HepG2 (cell line): Measurements from ENCODE around the gene TMCC2. TPM values are rescaled to one million over a fixed set of nuclear protein-coding genes. Genes with fewer than 3 reads are reported as not detected.

Source experiments
- ATAC-seq: fragments of 200-7000 bp; cut with Tn5 transposase; 3 replicates; pipeline ENCODE4 v1.9.1; 2020; ENCODE audit warnings: mild to moderate bottlenecking, moderate library complexity
- BruUV-seq: library from RNA; stranded (reverse); fragments of 400-500 nt; replicated peaks from 2 replicates; lab custom pipeline; 2021; lab: Mats Ljungman, UMichigan
- CTCF ChIA-PET: fragments of 300-600 bp; formaldehyde crosslinking; extraction: SDS; loops from one replicate; lab custom pipeline; 2021; ENCODE audit warnings: low total read pairs, inconsistent platforms, low intra/inter-chr PET ratio; lab: Yijun Ruan, JAX
- POLR2A ChIA-PET: fragments of 350-600 bp; sonication (Branson Sonifier 250); formaldehyde crosslinking; loops from one replicate; lab custom pipeline; 2020; ENCODE audit warnings: antibody characterized with exemption, inconsistent platforms; lab: Yijun Ruan, JAX
- DNase-seq: peaks from one replicate; pipeline ENCODE4 v3.0.0-alpha.2; 2015; ENCODE audit warnings: low spot score
- FAIRE-seq: peaks from 3 replicates; lab custom pipeline; 2011; peaks lifted over from hg19 to GRCh38; lab: Jason Lieb, UNC
- H2AFZ ChIP-seq: one replicate; pipeline ENCODE4 v1.6.1; 2011; ENCODE audit warnings: low read length, inconsistent platforms
- H3K27ac ChIP-seq: fragments of 300-600 bp; 3 replicates; pipeline ENCODE4 v1.8.0; 2011; ENCODE audit warnings: mixed run types, mild to moderate bottlenecking, mixed read lengths, low read length, inconsistent platforms; ENCODE audit not compliant: insufficient read depth; ENCODE audit errors: extremely low read length
- H3K27me3 ChIP-seq, 2 experiments: fragments of 200-600 bp in 1 of 2; 2 replicates in 1 of 2; 3 replicates in 1 of 2; pipeline versions ENCODE4 v1.6.0 to v1.8.0; 2011; ENCODE audit warnings: low read length in 2 of 2, mild to moderate bottlenecking in 2 of 2, moderate library complexity in 2 of 2, inconsistent platforms in 1 of 2; ENCODE audit not compliant: insufficient read depth in 2 of 2, control insufficient read depth in 1 of 2
- H3K36me3 ChIP-seq, 2 experiments: fragments of 200-600 bp in 1 of 2; replicated peaks in 1 of 2; 2 replicates in 1 of 2; 3 replicates in 1 of 2; pipeline versions ENCODE4 v1.5.1 to v1.8.0; 2011; ENCODE audit warnings: low read length in 2 of 2, inconsistent platforms in 1 of 2; ENCODE audit not compliant: insufficient read depth in 2 of 2, control insufficient read depth in 1 of 2
- H3K4me1 ChIP-seq: 2 replicates; pipeline ENCODE4 v1.5.1; 2012; ENCODE audit warnings: low read length, inconsistent platforms; ENCODE audit not compliant: insufficient read depth
- H3K4me2 ChIP-seq: 2 replicates; pipeline ENCODE4 v1.6.0; 2011; ENCODE audit warnings: low read depth, low read length, inconsistent platforms
- H3K4me3 ChIP-seq, 3 experiments: fragments of 200-600 bp in 1 of 3; sonication (generic), shearing (Covaris generic) in 1 of 3; replicated peaks in 1 of 3; 2 replicates each; pipeline ENCODE4 v1.5.1; 2011 to 2016; ENCODE audit warnings: low read length in 3 of 3, inconsistent platforms in 2 of 3, low read depth in 2 of 3, mild to moderate bottlenecking in 2 of 3, control low read depth in 1 of 3, mixed read lengths in 1 of 3; ENCODE audit not compliant: insufficient read depth in 1 of 3
- H3K79me2 ChIP-seq: one replicate; pipeline ENCODE4 v1.6.1; 2011; ENCODE audit warnings: low read length, inconsistent platforms; ENCODE audit not compliant: insufficient read depth
- H3K9ac ChIP-seq: 2 replicates; pipeline ENCODE4 v1.6.0; 2011; ENCODE audit warnings: mild to moderate bottlenecking, low read depth, low read length, inconsistent platforms; ENCODE audit not compliant: insufficient read depth
- H3K9me3 ChIP-seq: 2 replicates; pipeline ENCODE4 v1.5.1; 2012; ENCODE audit warnings: mild to moderate bottlenecking, low read length
- H4K20me1 ChIP-seq: 2 replicates; pipeline ENCODE4 v1.6.0; 2011; ENCODE audit warnings: inconsistent platforms, mild to moderate bottlenecking, low read length, moderate library complexity; ENCODE audit not compliant: insufficient read depth
- ARHGAP35 ChIP-seq: sonication (generic); formaldehyde crosslinking; IDR thresholded peaks from 2 replicates; pipeline ENCODE4 v1.9.0; 2022; ENCODE audit warnings: mild to moderate bottlenecking, inconsistent platforms, moderate library complexity, missing genetic modification reagents, borderline replicate concordance
- SOX6 ChIP-seq, 2 experiments: fragments of 450-650 bp in 1 of 2; sonication (generic) in 1 of 2; formaldehyde crosslinking in 1 of 2; IDR thresholded peaks; 2 replicates each; pipeline versions ENCODE4 v1.4.0 to v1.6.1; 2017 to 2020; ENCODE audit warnings: antibody characterized with exemption in 1 of 2, mild to moderate bottlenecking in 1 of 2, missing genetic modification reagents in 1 of 2
- ZNF160 ChIP-seq: sonication (generic); formaldehyde crosslinking; IDR thresholded peaks from 2 replicates; pipeline ENCODE4 v1.8.0; 2022; ENCODE audit warnings: mild to moderate bottlenecking, inconsistent platforms, missing genetic modification reagents
- ZNF432 ChIP-seq: sonication (generic); formaldehyde crosslinking; IDR thresholded peaks from 2 replicates; pipeline ENCODE4 v1.5.0; 2020; ENCODE audit warnings: missing genetic modification reagents, mild to moderate bottlenecking, borderline replicate concordance
- ZSCAN20 ChIP-seq: sonication (generic); formaldehyde crosslinking; IDR thresholded peaks from 2 replicates; pipeline ENCODE4 v1.4.0; 2020; ENCODE audit warnings: missing genetic modification reagents, mild to moderate bottlenecking, borderline replicate concordance
- WGBS: methylation state at CpG from one replicate; pipeline ENCODE4 v1.1.6; 2017; ENCODE audit warnings: low lambda C conversion rate; 5-methylcytosine and 5-hydroxymethylcytosine counted together
- in situ Hi-C: cut with HindIII; loops from 2 replicates; pipeline ENCODE4 v1.10.0; 2017; ENCODE audit warnings: low pct_unique_long_range_greater_than_20kb; ENCODE audit not compliant: extremely low pct_ligation_motif_present
- intact Hi-C: fragments of 100-400 bp; cut with micrococcal nuclease; formaldehyde crosslinking; loops from one replicate; pipeline ENCODE4 v1.10.0; 2022; ENCODE audit not compliant: unreplicated experiment
- polyA plus RNA-seq, 8 experiments: library from polyadenylated mRNA; depleted of rRNA in 3 of 8; stranded (reverse) in 7 of 8; unstranded in 1 of 8; fragments of >200 nt; fragmentation: Illumina TruSeq in 4 of 8; extraction: Trizol in 4 of 8; gene quantifications; 2 replicates each; pipeline versions ENCODE4 v1.2.1 to v1.2.3, GENCODE V29; 2011 to 2016; ENCODE audit warnings: low read depth in 4 of 8, missing spikeins in 1 of 8, mixed read lengths in 1 of 8; ENCODE audit not compliant: insufficient read depth in 1 of 8
- total RNA-seq, 5 experiments: library from RNA; depleted of rRNA; stranded (reverse); fragments of >200 nt; fragmentation: Illumina TruSeq; extraction: Trizol; gene quantifications; 2 replicates each; pipeline ENCODE4 v1.2.3, GENCODE V29; 2016; ENCODE audit warnings: low read depth in 1 of 5
- TF ChIP-seq, protein P1 (sequence below): sonication (generic); formaldehyde crosslinking; IDR thresholded peaks from 2 replicates; pipeline ENCODE4 v1.4.0; 2020; ENCODE audit warnings: missing genetic modification reagents
- TF ChIP-seq, protein P2 (sequence below): sonication (generic); formaldehyde crosslinking; IDR thresholded peaks from 2 replicates; pipeline ENCODE4 v1.5.0; 2020; ENCODE audit warnings: mild to moderate bottlenecking, missing genetic modification reagents, moderate library complexity

Gene TMCC2
- total and polyA plus RNA-seq, 2 of the 13 experiments (the other 11 are each of a cell fraction or from before 2014, with no cell fraction given): 0.12 to 0.24 TPM

DNA sequence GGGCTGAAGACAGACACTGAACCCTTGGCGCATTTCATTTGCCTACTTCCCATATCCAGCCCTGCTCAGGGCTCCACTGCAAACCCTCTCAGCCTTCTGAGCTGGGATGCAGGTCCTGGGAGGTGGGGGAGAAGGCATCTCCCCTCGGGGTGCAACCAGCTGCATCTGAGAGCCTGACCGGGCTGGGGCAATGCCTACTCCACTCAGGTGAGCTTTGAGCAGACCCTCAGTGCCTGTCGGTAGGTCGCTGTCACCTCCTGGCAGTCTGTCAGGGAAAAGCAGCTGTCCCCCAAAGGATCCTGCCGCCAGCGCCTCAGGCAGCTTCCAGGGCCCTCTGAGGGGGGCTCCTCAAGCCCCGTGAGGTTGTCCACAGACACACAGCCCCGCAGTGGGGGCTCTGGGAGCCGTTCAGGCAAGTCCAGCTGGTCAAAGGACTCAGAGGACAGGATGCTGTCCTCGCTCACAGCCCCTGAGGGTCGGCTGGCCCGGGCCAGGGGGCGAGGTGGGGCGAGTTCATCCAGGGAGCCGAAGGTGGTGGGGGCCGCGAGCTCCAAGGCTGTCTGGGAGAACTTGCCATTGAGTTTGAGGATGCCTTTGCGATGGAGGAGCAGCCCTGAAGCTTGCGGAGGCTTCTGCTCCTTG, 75.6 kb downstream of the TMCC2 start (continued):
- TF ChIP-seq SOX6 (IDR thresholded peaks at IDR 0.05): no peak
- no peak for TF ChIP-seq SOX6 (CRISPR knock-in tag; IDR thresholded peaks at IDR 0.05)
- no peak for TF ChIP-seq ZSCAN20 (CRISPR knock-in tag)
- TF ChIP-seq ZNF432 (CRISPR knock-in tag): no peak

DNA sequence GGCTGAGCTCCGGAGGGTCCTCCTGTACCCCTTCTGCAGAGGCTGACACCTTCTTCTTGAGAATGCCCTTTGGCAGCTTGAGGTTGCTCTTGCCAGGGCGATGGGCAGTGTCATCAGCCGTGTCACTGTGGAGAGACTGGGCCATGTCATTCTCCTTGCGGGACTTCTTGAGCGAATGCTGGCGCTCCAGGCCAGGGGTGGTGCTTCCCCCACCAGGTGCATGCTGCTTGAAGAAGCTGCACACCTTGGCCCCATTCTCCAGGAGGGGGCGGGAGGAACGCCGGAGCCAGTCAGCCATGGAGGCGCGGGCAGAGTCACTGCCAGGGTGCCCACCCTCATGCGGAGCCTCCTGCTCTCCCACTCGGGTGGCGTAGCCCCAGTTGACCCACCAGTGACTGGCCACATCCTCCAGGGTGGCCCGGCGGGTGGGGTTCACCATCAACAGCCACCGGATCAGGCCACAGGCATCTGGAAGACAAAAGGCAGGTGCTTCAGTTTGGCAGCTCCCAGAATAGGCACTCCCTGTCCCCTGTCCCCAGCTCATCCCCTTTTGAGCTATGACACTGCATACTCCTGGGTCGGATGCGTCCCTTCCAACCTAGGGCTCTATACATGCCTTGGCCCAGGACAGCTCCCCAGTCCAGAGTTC, 76.4 kb downstream of the TMCC2 start:
- WGBS: 97% methylated on average over 6 of the region's 19 CpGs

More for the DNA sequence above, 76.4 kb downstream of the TMCC2 start:
- Histone ChIP-seq H2AFZ (no peak overlapping the region), H3K27me3 (no peaks in the 10 kb centered on the region), H3K4me1 (peaks cover 28% of the 10 kb centered on the region), H3K79me2 (no peaks in the 10 kb centered on the region), H3K4me3 (no peak overlapping the region), H3K9me3 (no peaks in the 10 kb centered on the region), H3K9ac (no peak overlapping the region), H3K27ac (no peak overlapping the region), H4K20me1 (no peaks in the 10 kb centered on the region), H3K4me2 (no peak overlapping the region), H3K36me3 (peaks cover 18 to 36% of the 10 kb centered on the region in 2 experiments; a peak in 4 of 5 replicates)
- intact Hi-C loops: no loop called here
- FAIRE-seq (no peak), ATAC-seq (no peak), DNase-seq (no peak)
- in situ Hi-C loops: no loop called here
- ChIA-PET CTCF (no interaction called here), POLR2A (interaction anchor here (1.0 kb wide), 1 partner anchor 15 kb away, joined by 3 read pairs; no protein-coding TSS in a partner anchor)
- BruUV-seq: no TSS peak
- TF ChIP-seq, protein P1, sequence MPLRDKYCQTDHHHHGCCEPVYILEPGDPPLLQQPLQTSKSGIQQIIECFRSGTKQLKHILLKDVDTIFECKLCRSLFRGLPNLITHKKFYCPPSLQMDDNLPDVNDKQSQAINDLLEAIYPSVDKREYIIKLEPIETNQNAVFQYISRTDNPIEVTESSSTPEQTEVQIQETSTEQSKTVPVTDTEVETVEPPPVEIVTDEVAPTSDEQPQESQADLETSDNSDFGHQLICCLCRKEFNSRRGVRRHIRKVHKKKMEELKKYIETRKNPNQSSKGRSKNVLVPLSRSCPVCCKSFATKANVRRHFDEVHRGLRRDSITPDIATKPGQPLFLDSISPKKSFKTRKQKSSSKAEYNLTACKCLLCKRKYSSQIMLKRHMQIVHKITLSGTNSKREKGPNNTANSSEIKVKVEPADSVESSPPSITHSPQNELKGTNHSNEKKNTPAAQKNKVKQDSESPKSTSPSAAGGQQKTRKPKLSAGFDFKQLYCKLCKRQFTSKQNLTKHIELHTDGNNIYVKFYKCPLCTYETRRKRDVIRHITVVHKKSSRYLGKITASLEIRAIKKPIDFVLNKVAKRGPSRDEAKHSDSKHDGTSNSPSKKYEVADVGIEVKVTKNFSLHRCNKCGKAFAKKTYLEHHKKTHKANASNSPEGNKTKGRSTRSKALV (CRISPR knock-in tag): no peak
- no peak for TF ChIP-seq ARHGAP35 (CRISPR knock-in tag)
- TF ChIP-seq ZNF160 (CRISPR knock-in tag): no peak
- TF ChIP-seq, protein P2, sequence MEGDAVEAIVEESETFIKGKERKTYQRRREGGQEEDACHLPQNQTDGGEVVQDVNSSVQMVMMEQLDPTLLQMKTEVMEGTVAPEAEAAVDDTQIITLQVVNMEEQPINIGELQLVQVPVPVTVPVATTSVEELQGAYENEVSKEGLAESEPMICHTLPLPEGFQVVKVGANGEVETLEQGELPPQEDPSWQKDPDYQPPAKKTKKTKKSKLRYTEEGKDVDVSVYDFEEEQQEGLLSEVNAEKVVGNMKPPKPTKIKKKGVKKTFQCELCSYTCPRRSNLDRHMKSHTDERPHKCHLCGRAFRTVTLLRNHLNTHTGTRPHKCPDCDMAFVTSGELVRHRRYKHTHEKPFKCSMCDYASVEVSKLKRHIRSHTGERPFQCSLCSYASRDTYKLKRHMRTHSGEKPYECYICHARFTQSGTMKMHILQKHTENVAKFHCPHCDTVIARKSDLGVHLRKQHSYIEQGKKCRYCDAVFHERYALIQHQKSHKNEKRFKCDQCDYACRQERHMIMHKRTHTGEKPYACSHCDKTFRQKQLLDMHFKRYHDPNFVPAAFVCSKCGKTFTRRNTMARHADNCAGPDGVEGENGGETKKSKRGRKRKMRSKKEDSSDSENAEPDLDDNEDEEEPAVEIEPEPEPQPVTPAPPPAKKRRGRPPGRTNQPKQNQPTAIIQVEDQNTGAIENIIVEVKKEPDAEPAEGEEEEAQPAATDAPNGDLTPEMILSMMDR (CRISPR knock-in tag): no peak
